Ishikawa (cell line): Measurements from ENCODE around the gene HOXB4.

Experiments
- CEBPB ChIP-seq: IDR thresholded peaks from 2 replicates; pipeline ENCODE4 v1.6.1; 2012
- CREB1 ChIP-seq: IDR thresholded peaks from 2 replicates; pipeline ENCODE4 v1.6.1; 2012; ENCODE audit warnings: low read depth
- EGR1 ChIP-seq: IDR thresholded peaks from 2 replicates; pipeline ENCODE4 v1.6.1; 2012
- EP300 ChIP-seq: IDR thresholded peaks from 2 replicates; pipeline ENCODE4 v1.6.1; 2012; ENCODE audit warnings: borderline replicate concordance
- RAD21 ChIP-seq: IDR thresholded peaks from 2 replicates; pipeline ENCODE4 v1.6.1; 2012; ENCODE audit warnings: low read depth
- REST ChIP-seq: IDR thresholded peaks from 2 replicates; pipeline ENCODE4 v1.6.1; 2012; ENCODE audit warnings: low read depth, mild to moderate bottlenecking
- TAF1 ChIP-seq: IDR thresholded peaks from 2 replicates; pipeline ENCODE4 v1.6.1; 2012; ENCODE audit warnings: low read depth, mild to moderate bottlenecking
- USF1 ChIP-seq: IDR thresholded peaks from 2 replicates; pipeline ENCODE4 v1.6.1; 2012
- YY1 ChIP-seq: IDR thresholded peaks from 2 replicates; pipeline ENCODE4 v1.6.1; 2012; ENCODE audit warnings: low read depth
- ZBTB7A ChIP-seq: IDR thresholded peaks from 2 replicates; pipeline ENCODE4 v1.6.1; 2012; ENCODE audit warnings: low read depth
- TF ChIP-seq, protein P1 (sequence below): IDR thresholded peaks from 2 replicates; pipeline ENCODE4 v1.6.1; 2012

DNA sequence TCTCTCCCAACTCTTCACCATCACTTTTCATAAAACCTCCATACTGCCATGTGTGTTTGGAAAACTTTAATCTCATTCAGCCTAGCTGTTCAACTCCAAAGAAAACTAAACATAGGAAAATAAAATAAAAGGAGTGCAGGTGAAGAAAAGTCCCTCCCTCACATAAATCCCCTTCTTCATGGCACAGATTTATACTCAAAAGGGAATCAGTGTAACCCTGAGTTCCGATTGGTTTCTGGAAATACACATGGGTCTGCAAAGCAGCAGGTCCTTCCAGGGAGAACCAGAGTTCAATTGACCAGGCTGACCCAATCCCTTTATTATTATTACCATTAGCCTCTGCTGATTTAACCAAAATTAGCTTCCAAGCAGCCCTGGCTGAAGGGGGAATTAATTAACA, 24.3 kb downstream of the HOXB4 start:
- TF ChIP-seq CEBPB: no peak
- TF ChIP-seq, protein P1, sequence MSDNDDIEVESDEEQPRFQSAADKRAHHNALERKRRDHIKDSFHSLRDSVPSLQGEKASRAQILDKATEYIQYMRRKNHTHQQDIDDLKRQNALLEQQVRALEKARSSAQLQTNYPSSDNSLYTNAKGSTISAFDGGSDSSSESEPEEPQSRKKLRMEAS: no peak
- no peak for TF ChIP-seq RAD21
- no peak for TF ChIP-seq YY1
- TF ChIP-seq REST: no peak
- TF ChIP-seq EP300: no peak
- TF ChIP-seq CREB1: no peak
- TF ChIP-seq EGR1: no peak
- TF ChIP-seq ZBTB7A: no peak
- TF ChIP-seq USF1: no peak
- TF ChIP-seq TAF1: no peak
